Chondrocyte (in vitro differentiated cells): ENCODE results near the gene HMOX1. TPM values are rescaled to one million over a fixed set of nuclear protein-coding genes. Genes with fewer than 3 reads are reported as not detected.
A peak's percentile ranks its signal among the peaks of the same experiment; 100 is the strongest.

Experiments used
- DNase-seq: peaks from one replicate; pipeline ENCODE4 v3.0.0; 2021; ENCODE audit warnings: mixed read lengths, low spot score
- H3K27ac Mint-ChIP-seq: one replicate; pipeline ENCODE4 v1.8.0; 2021; ENCODE audit warnings: mild to moderate bottlenecking, moderate library complexity, mixed read lengths; ENCODE audit not compliant: unreplicated experiment
- H3K27me3 Mint-ChIP-seq: 2 replicates; pipeline ENCODE4 v1.8.0; 2021; ENCODE audit warnings: low read depth, mixed read lengths
- H3K36me3 Mint-ChIP-seq: 2 replicates; pipeline ENCODE4 v1.8.0; 2021; ENCODE audit warnings: low read depth, mixed read lengths
- H3K4me1 Mint-ChIP-seq: 2 replicates; pipeline ENCODE4 v1.8.0; 2021; ENCODE audit warnings: low read depth, mild to moderate bottlenecking, mixed read lengths
- H3K4me3 Mint-ChIP-seq: one replicate; pipeline ENCODE4 v1.8.0; 2021; ENCODE audit warnings: mild to moderate bottlenecking, moderate library complexity, mixed read lengths; ENCODE audit not compliant: unreplicated experiment
- H3K9me3 Mint-ChIP-seq: 2 replicates; pipeline ENCODE4 v1.8.0; 2021; ENCODE audit warnings: low read depth, mixed read lengths
- total RNA-seq: library from RNA; stranded (reverse); gene quantifications from 3 replicates; pipeline ENCODE4 v1.2.1, GENCODE V29; 2021
- TF ChIP-seq, protein P1 (sequence below): fragments of 200-600 bp; sonication (generic); IDR thresholded peaks from 2 replicates; pipeline ENCODE4 v1.5.0; 2021; ENCODE audit warnings: antibody characterized with exemption, mild to moderate bottlenecking, moderate library complexity

HMOX1 gene
- total RNA-seq, 1 donor from 2014 or later: 9.4 TPM

DNA sequence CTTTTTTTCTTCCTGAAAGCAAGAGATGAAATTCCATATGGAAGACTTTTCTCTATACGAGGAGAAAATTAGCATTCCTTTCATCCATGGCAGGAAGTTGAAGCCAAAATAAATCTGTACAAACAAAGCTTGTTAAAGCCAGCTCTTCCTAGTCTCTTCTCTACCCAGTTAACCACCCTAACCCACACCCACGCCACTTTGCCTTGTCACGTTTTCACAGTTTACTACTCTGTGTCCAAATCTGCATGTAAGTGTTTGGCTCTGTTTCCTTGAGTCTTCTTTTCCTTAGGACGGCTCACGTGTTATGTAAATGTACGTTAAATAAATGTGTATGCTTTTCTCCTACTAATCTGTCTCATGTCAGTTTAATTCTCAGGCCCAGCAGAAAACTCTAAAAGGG lies 7.1 kb upstream of the HMOX1 start:
- no peaks in the 10 kb centered on the region for H3K27me3 Mint-ChIP-seq
- H3K36me3 Mint-ChIP-seq: no peaks in the 10 kb centered on the region
- no peak overlapping the region for H3K27ac Mint-ChIP-seq
- DNase-seq: no peak
- no peaks in the 10 kb centered on the region for H3K9me3 Mint-ChIP-seq
- H3K4me1 Mint-ChIP-seq: peaks cover 34% of the 10 kb centered on the region
- TF ChIP-seq, protein P1, sequence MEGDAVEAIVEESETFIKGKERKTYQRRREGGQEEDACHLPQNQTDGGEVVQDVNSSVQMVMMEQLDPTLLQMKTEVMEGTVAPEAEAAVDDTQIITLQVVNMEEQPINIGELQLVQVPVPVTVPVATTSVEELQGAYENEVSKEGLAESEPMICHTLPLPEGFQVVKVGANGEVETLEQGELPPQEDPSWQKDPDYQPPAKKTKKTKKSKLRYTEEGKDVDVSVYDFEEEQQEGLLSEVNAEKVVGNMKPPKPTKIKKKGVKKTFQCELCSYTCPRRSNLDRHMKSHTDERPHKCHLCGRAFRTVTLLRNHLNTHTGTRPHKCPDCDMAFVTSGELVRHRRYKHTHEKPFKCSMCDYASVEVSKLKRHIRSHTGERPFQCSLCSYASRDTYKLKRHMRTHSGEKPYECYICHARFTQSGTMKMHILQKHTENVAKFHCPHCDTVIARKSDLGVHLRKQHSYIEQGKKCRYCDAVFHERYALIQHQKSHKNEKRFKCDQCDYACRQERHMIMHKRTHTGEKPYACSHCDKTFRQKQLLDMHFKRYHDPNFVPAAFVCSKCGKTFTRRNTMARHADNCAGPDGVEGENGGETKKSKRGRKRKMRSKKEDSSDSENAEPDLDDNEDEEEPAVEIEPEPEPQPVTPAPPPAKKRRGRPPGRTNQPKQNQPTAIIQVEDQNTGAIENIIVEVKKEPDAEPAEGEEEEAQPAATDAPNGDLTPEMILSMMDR: no peak
- H3K4me3 Mint-ChIP-seq: no peak overlapping the region

DNA sequence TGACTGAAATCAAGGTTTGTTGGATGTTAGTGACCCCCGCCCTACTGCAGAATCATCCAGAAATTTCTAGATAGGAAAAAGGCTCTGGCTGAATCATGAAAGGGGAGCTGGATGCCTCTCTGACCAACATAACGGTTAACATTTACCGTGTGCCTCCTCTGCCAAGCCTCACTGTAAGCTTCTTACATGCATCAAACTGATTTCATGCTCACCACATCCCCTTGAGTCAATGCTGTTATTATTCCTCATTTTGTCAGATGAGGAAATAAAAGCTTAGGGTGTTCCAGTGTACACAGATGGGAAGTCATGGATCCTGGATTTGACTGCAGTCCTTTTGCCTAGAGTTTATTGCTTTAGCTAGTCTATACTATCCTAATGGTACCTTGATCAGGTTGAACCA lies 5.9 kb upstream of the HMOX1 start:
- peaks cover 39% of the 10 kb centered on the region for H3K4me1 Mint-ChIP-seq
- H3K27me3 Mint-ChIP-seq: no peaks in the 10 kb centered on the region
- no peak overlapping the region for H3K27ac Mint-ChIP-seq
- no peaks in the 10 kb centered on the region for H3K36me3 Mint-ChIP-seq
- no peaks in the 10 kb centered on the region for H3K9me3 Mint-ChIP-seq
- no peak overlapping the region for H3K4me3 Mint-ChIP-seq
- TF ChIP-seq, protein P1: no peak
- DNase-seq: no peak

DNA sequence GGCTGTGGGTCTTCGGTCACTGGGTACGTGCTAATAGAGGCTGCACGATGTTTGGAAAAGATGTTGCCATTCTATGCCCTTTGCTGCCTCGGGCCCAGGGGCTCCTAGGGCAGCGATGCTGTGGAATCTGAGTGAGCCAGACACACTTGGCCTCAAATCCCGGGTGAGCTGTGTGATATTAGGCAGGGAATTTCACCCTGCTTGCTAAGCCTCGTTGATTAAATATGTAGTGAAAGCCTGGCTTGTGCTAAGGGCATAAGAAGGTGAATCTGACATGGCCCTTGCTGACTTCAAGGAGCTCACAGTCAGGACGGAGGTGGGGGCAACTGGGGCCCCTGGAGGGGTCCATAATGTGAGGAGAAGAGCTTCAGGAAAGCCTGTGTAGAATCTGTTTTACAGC lies 5.4 kb upstream of the HMOX1 start:
- DNase-seq: no peak
- H3K9me3 Mint-ChIP-seq: no peaks in the 10 kb centered on the region
- no peak overlapping the region for H3K27ac Mint-ChIP-seq
- no peak overlapping the region for H3K4me3 Mint-ChIP-seq
- no peaks in the 10 kb centered on the region for H3K36me3 Mint-ChIP-seq
- no peaks in the 10 kb centered on the region for H3K27me3 Mint-ChIP-seq
- TF ChIP-seq, protein P1: no peak
- H3K4me1 Mint-ChIP-seq: peaks cover 44% of the 10 kb centered on the region

DNA sequence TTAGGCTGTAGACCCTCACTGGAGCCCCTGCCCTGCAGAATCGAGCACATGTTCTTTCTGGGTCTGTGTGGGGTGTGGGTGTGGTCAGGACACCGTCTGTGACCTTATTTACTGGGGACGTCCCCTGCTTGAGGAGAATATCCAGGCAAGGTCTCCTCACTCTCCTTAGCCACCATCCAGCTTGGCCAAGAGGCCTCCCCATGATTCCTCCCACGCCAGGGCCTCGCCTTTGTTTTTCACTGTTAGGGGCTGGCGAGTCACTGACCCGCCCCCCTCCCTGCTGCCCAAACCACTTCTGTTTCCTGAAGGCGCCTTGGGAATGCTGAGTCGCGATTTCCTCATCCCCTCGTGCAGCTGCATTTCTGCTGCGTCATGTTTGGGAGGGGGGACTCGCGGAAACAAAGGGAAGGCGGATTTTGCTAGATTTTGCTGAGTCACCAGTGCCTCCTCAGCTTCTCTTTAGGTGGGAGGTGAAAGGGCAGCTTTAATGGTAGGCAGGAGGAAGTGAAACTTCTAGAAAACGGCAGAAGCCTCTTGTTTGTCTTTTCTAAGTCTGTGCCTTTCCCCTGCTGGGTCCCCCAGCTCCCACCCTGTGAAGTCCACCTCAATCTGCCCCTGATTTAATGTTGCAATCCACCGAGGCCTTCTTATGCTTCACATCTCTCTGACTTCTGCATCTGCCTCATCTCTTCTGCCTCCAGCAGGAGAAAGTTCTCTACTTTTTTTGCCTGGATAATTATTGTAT lies 4.0 kb upstream of the HMOX1 start:
- Mint-ChIP-seq H3K27me3 (no peaks in the 10 kb centered on the region), H3K4me3 (peak overlapping the region; percentile 20), H3K36me3 (no peaks in the 10 kb centered on the region), H3K27ac (peak overlapping the region; percentile 95), H3K9me3 (no peaks in the 10 kb centered on the region), H3K4me1 (peaks cover 49% of the 10 kb centered on the region)
- DNase-seq: no peak
- TF ChIP-seq, protein P1: no peak

DNA sequence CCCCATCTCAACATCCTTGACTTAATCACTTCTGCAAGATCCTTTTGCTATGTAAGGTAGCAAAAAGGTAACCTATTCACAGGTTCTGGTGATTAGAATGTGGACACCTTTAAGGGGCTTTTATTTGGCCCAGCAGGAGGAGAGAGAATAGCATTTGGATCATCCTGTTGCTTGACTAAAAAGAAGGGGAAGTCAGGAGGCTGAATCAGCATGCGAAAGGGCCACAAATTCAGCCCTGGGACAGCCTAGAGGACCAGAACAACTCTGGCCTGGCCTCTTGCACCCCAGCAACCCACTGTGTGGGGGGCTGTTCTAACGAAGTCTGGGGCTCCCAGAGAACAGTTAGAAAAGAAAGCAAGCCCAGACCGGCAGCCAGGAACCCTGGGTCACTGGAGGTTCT lies 3.2 kb upstream of the HMOX1 start:
- TF ChIP-seq, protein P1: no peak
- H3K4me1 Mint-ChIP-seq: peaks cover 47% of the 10 kb centered on the region
- H3K36me3 Mint-ChIP-seq: no peaks in the 10 kb centered on the region
- no peaks in the 10 kb centered on the region for H3K27me3 Mint-ChIP-seq
- no peak overlapping the region for H3K4me3 Mint-ChIP-seq
- DNase-seq: no peak
- no peaks in the 10 kb centered on the region for H3K9me3 Mint-ChIP-seq
- H3K27ac Mint-ChIP-seq: peak overlapping the region; percentile 95
